ENCODE data around the gene PICK1.

PICK1 gene

GRCh38 chr22:38038426-38038825, 18.8 kb upstream of the PICK1 start:
- Mint-ChIP-seq H3K27ac (no peak overlapping the region), H3K9me3 (no peaks in the 10 kb centered on the region), H3K4me1 (no peaks in the 10 kb centered on the region), H3K4me3 (no peak overlapping the region), H3K27me3 (no peaks in the 10 kb centered on the region), H3K36me3 (no peaks in the 10 kb centered on the region)

GRCh38 chr22:38038890-38039812, 18.1 kb upstream of the PICK1 start:
- Mint-ChIP-seq H3K9me3 (no peaks in the 10 kb centered on the region), H3K27me3 (no peaks in the 10 kb centered on the region), H3K4me3 (no peak overlapping the region), H3K36me3 (no peaks in the 10 kb centered on the region), H3K4me1 (no peaks in the 10 kb centered on the region), H3K27ac (no peak overlapping the region)

GRCh38 chr22:38040953-38041759, 16.0 kb upstream of the PICK1 start:
- H3K4me1 Mint-ChIP-seq = no peaks in the 10 kb centered on the region
- no peak overlapping the region for H3K27ac Mint-ChIP-seq
- H3K27me3 Mint-ChIP-seq = no peaks in the 10 kb centered on the region
- H3K36me3 Mint-ChIP-seq = no peaks in the 10 kb centered on the region
- H3K4me3 Mint-ChIP-seq = no peak overlapping the region
- H3K9me3 Mint-ChIP-seq = no peaks in the 10 kb centered on the region

- no peaks in the 10 kb centered on the region for H3K36me3 Mint-ChIP-seq
- H3K4me1 Mint-ChIP-seq = no peaks in the 10 kb centered on the region
- H3K9me3 Mint-ChIP-seq = no peaks in the 10 kb centered on the region
- no peaks in the 10 kb centered on the region for H3K27me3 Mint-ChIP-seq
- peak overlapping the region; percentile 5 for H3K27ac Mint-ChIP-seq
- no peak overlapping the region for H3K4me3 Mint-ChIP-seq
These were observed 15.3 kb upstream of the PICK1 start for GRCh38 chr22:38041760-38042487.

- Mint-ChIP-seq H3K4me1 (no peaks in the 10 kb centered on the region), H3K27ac (peak overlapping the region; percentile 5), H3K27me3 (no peaks in the 10 kb centered on the region), H3K4me3 (no peak overlapping the region), H3K9me3 (no peaks in the 10 kb centered on the region), H3K36me3 (no peaks in the 10 kb centered on the region)
These were observed 14.8 kb upstream of the PICK1 start for GRCh38 chr22:38042488-38042790.

- Mint-ChIP-seq H3K9me3 (no peaks in the 10 kb centered on the region), H3K36me3 (no peaks in the 10 kb centered on the region), H3K27ac (no peak overlapping the region), H3K27me3 (no peaks in the 10 kb centered on the region), H3K4me1 (no peaks in the 10 kb centered on the region), H3K4me3 (no peak overlapping the region)
These were observed 13.8 kb upstream of the PICK1 start for GRCh38 chr22:38043151-38044039.

- Mint-ChIP-seq H3K27ac (no peak overlapping the region), H3K36me3 (no peaks in the 10 kb centered on the region), H3K4me1 (no peaks in the 10 kb centered on the region), H3K4me3 (no peak overlapping the region), H3K9me3 (no peaks in the 10 kb centered on the region), H3K27me3 (no peaks in the 10 kb centered on the region)
These were observed 11.0 kb upstream of the PICK1 start for GRCh38 chr22:38046070-38046748.

GRCh38 chr22:38049812-38050619, 7.2 kb upstream of the PICK1 start:
- H3K36me3 Mint-ChIP-seq = no peaks in the 10 kb centered on the region
- H3K27ac Mint-ChIP-seq = peak overlapping the region; percentile 41
- H3K9me3 Mint-ChIP-seq = no peaks in the 10 kb centered on the region
- H3K4me1 Mint-ChIP-seq = no peaks in the 10 kb centered on the region
- no peaks in the 10 kb centered on the region for H3K27me3 Mint-ChIP-seq
- no peak overlapping the region for H3K4me3 Mint-ChIP-seq

GRCh38 chr22:38050720-38051119, 6.5 kb upstream of the PICK1 start:
- H3K27me3 Mint-ChIP-seq = no peaks in the 10 kb centered on the region
- no peaks in the 10 kb centered on the region for H3K4me1 Mint-ChIP-seq
- no peaks in the 10 kb centered on the region for H3K36me3 Mint-ChIP-seq
- H3K9me3 Mint-ChIP-seq = no peaks in the 10 kb centered on the region
- H3K4me3 Mint-ChIP-seq = no peak overlapping the region
- no peak overlapping the region for H3K27ac Mint-ChIP-seq

- Mint-ChIP-seq H3K4me3 (no peak overlapping the region), H3K27me3 (no peaks in the 10 kb centered on the region), H3K27ac (no peak overlapping the region)
These were observed 5.9 kb upstream of the PICK1 start for GRCh38 chr22:38051261-38051660.

GRCh38 chr22:38051900-38052862, 5.0 kb upstream of the PICK1 start:
- peaks cover 7% of the 10 kb centered on the region for H3K4me1 Mint-ChIP-seq
- no peaks in the 10 kb centered on the region for H3K27me3 Mint-ChIP-seq
- H3K27ac Mint-ChIP-seq = no peak overlapping the region
- H3K9me3 Mint-ChIP-seq = no peaks in the 10 kb centered on the region
- no peak overlapping the region for H3K4me3 Mint-ChIP-seq
- no peaks in the 10 kb centered on the region for H3K36me3 Mint-ChIP-seq

More at GRCh38 chr22:38051261-38051660, 5.9 kb upstream of the PICK1 start:
- Mint-ChIP-seq H3K4me1 (no peaks in the 10 kb centered on the region), H3K36me3 (no peaks in the 10 kb centered on the region), H3K9me3 (no peaks in the 10 kb centered on the region)

GRCh38 chr22:38062791-38063190, 5.6 kb downstream of the PICK1 start:
- Mint-ChIP-seq H3K9me3 (no peaks in the 10 kb centered on the region), H3K4me3 (no peak overlapping the region), H3K27ac (no peak overlapping the region), H3K27me3 (no peaks in the 10 kb centered on the region), H3K36me3 (peaks cover 10% of the 10 kb centered on the region), H3K4me1 (peaks cover 3% of the 10 kb centered on the region)

GRCh38 chr22:38065539-38065938, 8.3 kb downstream of the PICK1 start:
- no peak overlapping the region for H3K4me3 Mint-ChIP-seq
- H3K36me3 Mint-ChIP-seq = peaks cover 12% of the 10 kb centered on the region
- H3K9me3 Mint-ChIP-seq = no peaks in the 10 kb centered on the region
- no peaks in the 10 kb centered on the region for H3K27me3 Mint-ChIP-seq
- H3K27ac Mint-ChIP-seq = no peak overlapping the region
- no peaks in the 10 kb centered on the region for H3K4me1 Mint-ChIP-seq

All from activated naive CD4-positive, alpha-beta T cell treated with anti-CD3 and anti-CD28 coated beads, Interleukin-2, amount 50 U/mL, for 24 hours (primary cell).